Activated CD8-positive, alpha-beta memory T cell treated with anti-CD3 and anti-CD28 coated beads for 4 hours (primary cell): ENCODE results near the gene FGGY.
"Not testable (repeated sequence)": the region's sequence is repeated elsewhere in the genome, so short reads cannot be mapped to it uniquely, and the experiment has no call there.

ENCODE experiments used
- DNase-seq, 2 donors: peaks; one replicate each; pipeline ENCODE4 v3.0.0-alpha.2; 2020; ENCODE audit warnings: low read depth in 2 of 2

The FGGY gene

DNA sequence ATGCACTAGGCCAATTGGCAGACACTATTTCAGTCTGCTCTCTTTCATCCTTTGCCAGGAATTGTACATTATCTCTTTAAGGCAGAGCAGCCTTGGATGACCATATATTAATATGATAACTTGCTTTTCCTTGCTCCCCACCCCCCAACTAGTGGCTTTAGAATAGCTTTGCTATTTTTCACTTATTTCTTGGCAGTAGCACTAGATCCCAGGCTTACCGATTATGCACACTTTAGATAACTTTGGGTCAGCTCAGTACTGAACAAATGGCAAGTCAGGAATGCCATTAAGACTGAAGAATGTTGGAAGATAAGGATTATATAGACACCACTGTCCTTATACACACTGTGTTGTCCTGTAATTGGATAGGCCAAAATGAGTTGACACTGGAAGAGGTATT lies 146.4 kb downstream of the FGGY start:
- DNase-seq: no peak

DNA sequence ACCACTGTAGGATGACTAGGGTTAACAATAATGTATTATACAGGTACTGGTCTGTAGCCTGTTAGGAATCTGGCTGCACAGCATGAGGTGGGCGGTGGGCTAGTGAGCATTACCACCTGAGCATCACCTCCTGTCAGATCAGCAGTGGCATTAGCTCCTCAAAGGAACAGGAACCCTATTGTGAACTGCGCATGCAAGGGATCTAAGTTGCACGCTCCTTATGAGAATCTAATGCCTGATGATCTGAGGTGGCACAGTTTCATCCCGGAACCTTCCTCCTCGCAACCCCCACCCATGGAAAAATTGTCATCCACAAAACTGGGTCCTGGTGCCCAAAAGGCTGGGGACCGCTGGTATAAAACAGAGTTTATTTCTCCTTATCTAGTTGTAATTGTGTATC lies 147.6 kb downstream of the FGGY start:
- DNase-seq: no peak

DNA sequence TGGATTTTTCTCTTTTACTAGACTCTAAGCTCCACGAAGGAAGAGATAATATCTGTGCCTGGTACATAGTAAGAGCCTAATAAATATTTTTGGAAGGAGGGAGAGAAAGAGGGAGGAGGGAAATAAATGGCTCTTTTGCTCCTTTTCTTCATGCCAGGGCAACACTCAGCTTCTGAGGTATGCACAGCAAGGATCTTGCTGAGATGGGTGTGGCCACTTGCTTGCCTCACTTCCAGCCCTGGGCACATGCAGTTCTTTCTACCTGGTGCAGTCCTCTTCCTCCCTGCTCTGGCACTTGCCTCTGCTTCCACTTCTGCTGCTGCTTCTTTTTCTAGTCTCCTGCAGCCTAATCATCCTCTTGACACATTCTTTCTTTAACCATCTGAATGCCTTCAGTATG lies 148.1 kb downstream of the FGGY start:
- DNase-seq: no peak

- no peak for DNase-seq
Measured at GRCh38 chr1:59446257-59446901, 149.5 kb downstream of the FGGY start.

DNA sequence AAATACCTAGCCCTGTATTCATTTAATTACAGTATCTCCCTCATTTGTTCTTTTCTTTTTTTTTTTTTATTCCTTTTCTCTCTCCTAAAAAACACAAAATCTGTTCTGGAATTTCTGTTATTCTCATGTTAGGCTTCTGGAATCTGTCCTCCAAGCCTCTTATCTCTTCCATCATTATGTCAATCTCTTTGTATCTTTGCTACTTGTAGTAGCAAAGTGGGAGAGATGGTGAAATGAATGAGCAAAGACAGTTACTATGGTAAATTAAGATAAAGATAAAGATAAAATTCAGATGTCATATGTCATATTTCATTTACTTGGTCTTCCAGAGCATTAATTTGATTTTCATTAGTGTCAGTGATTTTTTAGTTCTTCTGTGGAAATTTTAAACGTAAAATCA lies 155.1 kb downstream of the FGGY start:
- no peak for DNase-seq

DNA sequence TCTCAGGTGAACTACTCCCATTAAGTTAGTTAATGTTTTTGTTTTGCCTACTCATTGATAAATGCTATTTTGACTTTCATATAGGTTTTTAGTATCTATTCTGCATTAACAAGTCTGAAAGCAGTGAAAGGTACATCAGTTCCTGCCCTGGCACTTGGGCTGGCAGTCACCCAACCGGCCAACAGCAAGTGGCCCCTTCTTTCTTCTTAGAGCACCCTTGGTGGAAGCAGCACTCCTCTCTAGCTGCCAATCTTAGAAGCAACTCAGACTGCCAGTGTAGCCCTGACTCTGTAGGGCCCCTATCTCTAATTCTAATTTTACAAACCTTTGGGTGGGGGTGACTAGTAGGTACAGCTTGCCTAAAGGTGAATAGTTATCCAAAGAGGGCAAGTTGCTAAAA lies 155.7 kb downstream of the FGGY start:
- no peak for DNase-seq

GRCh38 chr1:59453297-59453968 lies 156.5 kb downstream of the FGGY start:
- DNase-seq: no peak

GRCh38 chr1:59455206-59455605 lies 158.3 kb downstream of the FGGY start:
- no peak for DNase-seq

DNA sequence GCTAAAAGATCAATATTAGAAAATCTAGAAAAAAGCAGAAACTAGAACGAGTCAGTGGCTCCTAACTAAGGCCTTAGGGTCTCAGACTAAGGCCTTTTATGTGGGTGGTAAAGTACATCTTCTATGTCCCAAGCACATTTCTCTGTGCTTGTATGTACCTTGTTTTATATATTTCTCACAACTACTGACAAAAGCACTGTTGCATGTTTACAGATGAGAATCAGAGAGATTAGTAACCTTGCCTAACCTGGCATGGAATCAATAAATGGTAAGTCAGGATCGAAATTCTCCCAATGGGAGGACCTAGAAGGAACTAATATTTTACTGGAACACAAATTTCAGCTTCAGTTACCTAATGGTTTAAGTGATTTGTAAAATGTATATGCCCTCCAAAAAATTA lies 160.9 kb downstream of the FGGY start:
- DNase-seq: no peak

- no peak for DNase-seq
Measured at GRCh38 chr1:59458884-59459283, 162.0 kb downstream of the FGGY start.

DNA sequence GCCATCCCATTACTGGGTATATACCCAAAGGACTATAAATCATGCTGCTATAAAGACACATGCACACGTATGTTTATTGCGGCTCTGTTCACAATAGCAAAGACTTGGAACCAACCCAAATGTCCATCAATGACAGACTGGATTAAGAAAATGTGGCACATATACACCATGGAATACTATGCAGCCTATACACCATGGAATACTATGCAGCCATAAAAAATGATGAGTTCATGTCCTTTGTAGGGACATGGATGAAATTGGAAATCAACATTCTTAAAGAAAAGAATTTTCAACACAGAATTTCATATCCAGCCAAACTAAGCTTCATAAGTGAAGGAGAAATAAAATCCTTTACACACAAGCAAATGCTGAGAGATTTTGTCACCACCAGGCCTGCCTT lies 166.0 kb downstream of the FGGY start:
- not testable (repeated sequence) for DNase-seq

DNA sequence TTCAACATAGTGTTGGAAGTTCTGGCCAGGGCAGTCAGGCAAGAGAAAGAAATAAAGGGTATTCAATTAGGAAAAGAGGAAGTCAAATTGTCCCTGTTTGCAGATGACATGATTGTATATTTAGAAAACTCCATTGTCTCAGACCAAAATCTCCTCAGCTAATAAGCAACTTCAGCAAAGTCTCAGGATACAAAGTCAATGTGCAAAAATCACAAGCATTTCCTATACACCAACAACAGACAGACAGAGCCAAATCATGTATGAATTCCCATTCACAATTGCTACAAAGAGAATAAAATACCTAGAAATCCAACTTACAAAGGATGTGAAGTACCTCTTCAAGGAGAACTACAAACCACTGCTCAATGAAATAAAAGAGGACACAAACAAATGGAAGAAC lies 168.6 kb downstream of the FGGY start:
- DNase-seq: not testable (repeated sequence)

DNA sequence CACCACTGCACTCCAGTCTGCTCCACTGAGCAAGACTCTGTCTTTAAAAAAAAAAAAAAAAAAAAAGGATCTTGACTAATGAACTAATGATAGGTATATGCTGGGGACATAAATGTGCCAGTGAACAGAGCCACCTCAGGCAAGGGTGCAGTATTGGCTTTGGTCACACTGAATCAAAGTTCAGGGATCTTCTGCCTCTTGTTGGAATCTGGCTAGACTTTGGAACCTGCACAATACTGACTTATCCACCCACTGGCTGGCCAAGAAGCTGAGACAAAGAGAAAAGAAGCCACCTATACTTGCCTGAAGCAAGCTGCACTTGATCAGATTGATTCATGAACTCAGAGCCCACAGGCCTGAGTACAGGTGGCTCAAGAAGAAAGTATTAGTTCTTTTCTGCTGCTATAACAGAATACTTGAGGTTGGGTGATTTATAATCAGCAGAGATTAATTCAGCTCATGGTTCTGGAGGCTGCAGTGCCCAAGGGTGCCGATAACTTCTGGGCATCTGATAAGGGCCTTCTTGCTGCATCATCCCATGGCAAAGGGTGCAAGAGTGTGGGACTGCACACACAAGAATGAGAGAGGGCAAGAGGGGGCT lies 172.0 kb downstream of the FGGY start:
- no peak for DNase-seq

- not testable (repeated sequence) for DNase-seq
Measured at GRCh38 chr1:59471991-59472570, 175.2 kb downstream of the FGGY start.

GRCh38 chr1:59473831-59474230 lies 176.9 kb downstream of the FGGY start:
- no peak for DNase-seq

GRCh38 chr1:59474496-59474895 lies 177.6 kb downstream of the FGGY start:
- no peak for DNase-seq

DNA sequence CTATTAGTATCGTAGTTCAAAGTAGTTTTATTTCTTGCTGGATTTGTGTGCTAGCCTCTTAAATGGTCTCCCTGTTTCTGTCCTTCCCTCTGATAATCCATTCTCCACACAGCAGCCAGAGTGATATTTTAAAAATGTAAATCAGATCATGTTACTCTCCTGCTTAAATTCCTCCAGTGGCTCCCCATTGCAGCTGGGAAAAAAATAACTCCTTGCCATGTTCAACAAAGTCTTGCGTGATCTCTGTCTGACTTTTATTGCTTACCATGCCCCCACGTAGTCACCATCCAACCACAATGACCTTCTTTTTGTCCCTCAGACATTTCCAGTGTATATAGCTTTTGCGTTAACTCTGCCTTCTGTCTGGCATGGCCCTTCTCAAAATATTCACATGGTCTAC lies 178.8 kb downstream of the FGGY start:
- DNase-seq: no peak

- DNase-seq: peak in 1 of 2 donors; percentile 0
Measured at GRCh38 chr1:59477286-59477685, 180.4 kb downstream of the FGGY start.

DNA sequence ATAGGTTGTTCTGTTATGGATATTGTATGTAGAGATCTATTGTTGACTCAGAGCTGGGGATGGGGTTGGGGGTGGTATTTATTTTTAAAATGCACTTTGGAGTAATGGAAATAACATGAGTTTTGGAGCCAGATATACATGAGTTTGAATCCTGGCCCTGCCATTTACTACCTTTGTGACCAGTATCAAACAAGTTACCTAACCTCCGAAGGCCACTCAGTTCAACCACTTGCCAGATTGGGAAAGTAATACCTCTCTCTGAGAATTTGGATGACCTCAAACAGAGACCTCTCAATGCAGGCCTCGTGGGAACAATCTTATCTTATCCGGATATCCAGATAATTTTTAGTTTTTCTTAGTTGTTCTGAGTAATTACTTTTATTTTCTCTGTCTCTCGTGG lies 181.0 kb downstream of the FGGY start:
- no peak for DNase-seq

DNA sequence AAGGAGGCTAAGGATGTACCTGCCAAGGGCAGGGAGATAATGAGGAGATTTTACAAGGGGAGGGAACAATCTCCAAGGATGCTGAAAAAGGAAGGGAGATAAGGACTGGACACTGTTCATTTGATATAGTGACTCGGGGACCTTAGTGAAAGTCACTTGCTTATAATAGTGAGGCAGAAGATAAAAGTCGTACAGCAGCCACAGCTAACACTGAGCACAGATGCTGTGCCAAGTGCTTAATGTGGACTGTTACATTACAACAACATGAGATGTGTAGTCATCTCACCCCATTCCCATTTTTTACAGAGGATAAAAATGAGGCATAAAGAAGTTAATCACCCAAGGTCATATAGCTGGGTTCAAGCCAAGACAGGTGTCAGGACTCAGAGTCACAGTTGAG lies 181.9 kb downstream of the FGGY start:
- DNase-seq: no peak

DNA sequence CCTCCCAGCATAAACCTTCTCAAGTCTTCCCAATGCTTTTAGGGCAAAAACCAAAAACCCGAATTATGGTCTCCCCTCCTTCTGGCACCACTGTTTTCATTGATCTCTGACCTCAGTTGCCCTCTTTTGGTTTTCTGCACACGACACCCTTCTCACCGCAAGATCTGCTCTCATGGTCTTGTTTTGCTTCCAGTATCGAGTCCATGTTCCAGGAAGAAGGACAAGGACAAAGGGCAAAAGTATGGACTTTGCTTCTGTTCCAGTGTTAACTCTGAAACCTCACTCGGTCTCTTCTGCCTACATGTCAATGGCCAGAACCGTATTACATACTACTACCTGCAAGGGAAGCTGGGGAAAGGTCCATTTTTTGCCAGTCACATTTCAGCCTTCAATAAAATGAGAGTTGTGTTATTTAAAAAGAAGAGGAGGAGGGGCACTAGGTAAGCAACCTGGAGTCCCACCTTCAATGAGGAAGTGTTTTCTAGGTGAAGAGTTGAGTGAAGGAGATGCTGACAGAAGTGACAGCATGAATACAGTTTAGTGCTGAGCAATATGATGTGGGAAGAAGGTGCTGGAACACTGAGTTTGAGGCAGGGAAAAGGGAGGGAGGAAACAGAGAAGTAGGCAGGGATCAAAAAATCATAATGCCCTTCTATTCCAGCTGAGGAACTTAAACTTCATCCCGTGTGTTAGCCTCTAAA lies 183.4 kb downstream of the FGGY start:
- DNase-seq: no peak

DNA sequence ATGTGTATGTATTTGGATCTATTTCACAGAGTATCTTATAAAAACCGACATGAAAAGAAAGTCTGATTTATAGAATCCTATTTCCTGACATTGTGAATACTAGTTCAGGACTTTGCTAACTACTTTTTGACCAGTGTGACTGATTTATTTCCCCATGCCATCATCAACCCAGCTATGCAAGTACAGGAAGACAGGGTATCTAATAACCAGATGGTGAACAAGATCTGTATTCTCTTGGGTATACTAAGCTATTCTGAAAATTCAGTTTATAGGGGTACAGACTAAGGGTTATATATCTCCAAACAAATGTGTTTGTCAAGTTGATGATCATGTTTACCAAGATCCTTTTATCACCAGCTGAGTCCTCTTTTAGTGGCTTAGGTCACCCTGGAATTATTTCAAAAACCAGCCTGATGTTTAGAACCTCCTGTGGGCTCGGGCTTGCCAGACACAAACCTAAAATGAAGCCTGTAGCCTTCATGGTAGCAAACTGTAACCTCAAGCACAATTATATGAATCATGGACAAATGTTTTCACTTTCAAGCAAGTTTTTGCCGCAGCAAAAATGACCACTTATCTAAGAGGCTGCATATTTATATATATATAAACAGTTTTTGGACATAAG lies 185.1 kb downstream of the FGGY start:
- DNase-seq: no peak
